ENCODE data around the gene SMYD1. TPM values are rescaled to one million over a fixed set of nuclear protein-coding genes. Genes with fewer than 3 reads are reported as not detected.
"Not testable (repeated sequence)": the region's sequence is repeated elsewhere in the genome, so short reads cannot be mapped to it uniquely, and the experiment has no call there.

SMYD1 gene
- total and polyA plus RNA-seq, 2 donors (not counting 3 experiments of a cell fraction or from before 2014, with no cell fraction given): not detected

GRCh38 chr2:88045561-88045960, 22.1 kb upstream of the SMYD1 start:
- dilution Hi-C loops (cut with MboI; ENCODE audit: extremely low pct_ligation_motif_present, low sequenced_read_pairs); H3K36me3 ChIP-seq (ENCODE audit: control insufficient read depth in 2 of 2, extremely low read depth in 1 of 2, insufficient read depth in 2 of 2, low read length in 2 of 2); FAIRE-seq; intact Hi-C loops (cut with micrococcal nuclease); H3K27me3 ChIP-seq (ENCODE audit: control insufficient read depth in 2 of 2, insufficient read depth in 2 of 2, low read length in 2 of 2); H3K9me1 ChIP-seq (replicated peaks; ENCODE audit: control insufficient read depth, extremely low read depth, insufficient read depth, low read length); H3K9ac ChIP-seq (replicated peaks; ENCODE audit: extremely low read depth, insufficient read depth, low read length); DNase-seq (ENCODE audit: low read depth, low spot score); H3K4me2 ChIP-seq (ENCODE audit: insufficient read depth, low read length); H3K4me1 ChIP-seq (ENCODE audit: control insufficient read depth, extremely low read depth, insufficient read depth, low read length); H3K79me2 ChIP-seq (ENCODE audit: control insufficient read depth, insufficient read depth, low read length); H2AFZ ChIP-seq (ENCODE audit: low read depth, low read length); POLR2A ChIA-PET; H4K20me1 ChIP-seq (replicated peaks; ENCODE audit: control insufficient read depth, extremely low read depth, insufficient read depth, low read length); H3K4me3 ChIP-seq (replicated peaks in 1 of 3; ENCODE audit: insufficient read depth in 1 of 3, low read depth in 1 of 3, low read length in 3 of 3); H3K27ac ChIP-seq (ENCODE audit: insufficient read depth, low read depth, low read length); H3K9me3 ChIP-seq (replicated peaks; ENCODE audit: control insufficient read depth, insufficient read depth, low read length); BruUV-seq (replicated peaks): not testable (repeated sequence)
- CTCF ChIA-PET: interaction anchor here (2.8 kb wide), 1 partner anchor 15 kb away, joined by 13 read pairs; no protein-coding TSS in a partner anchor

DNA sequence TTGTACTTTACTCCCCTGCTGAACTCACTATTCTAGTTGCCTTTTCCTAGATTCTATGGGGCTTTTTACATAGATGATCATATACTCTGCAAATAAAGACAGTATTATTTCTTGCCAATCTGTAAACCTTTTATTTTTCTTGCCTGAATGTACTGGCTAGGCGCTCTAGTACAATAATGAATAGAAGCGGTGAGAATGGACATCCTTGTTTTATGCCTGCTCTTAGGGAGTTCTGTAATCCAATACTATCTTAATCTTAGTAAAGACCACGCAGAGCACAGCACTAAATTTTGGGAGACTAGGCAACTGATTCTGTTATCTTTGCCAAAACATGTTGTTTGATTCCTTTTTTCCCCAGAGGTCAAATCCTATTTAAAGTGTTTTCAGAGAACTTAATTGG, 19.1 kb upstream of the SMYD1 start:
- ChIA-PET CTCF (interaction anchor here (2.3 to 4.1 kb wide), 2 partner anchors 9 to 11 kb away, joined by 4 to 20 read pairs; no protein-coding TSS in a partner anchor), POLR2A (no interaction called here)
- peaks cover 11% of the 10 kb centered on the region for H3K79me2 ChIP-seq (ENCODE audit: control insufficient read depth, insufficient read depth, low read length)
- H3K4me1 ChIP-seq (ENCODE audit: control insufficient read depth, extremely low read depth, insufficient read depth, low read length): peaks cover 6% of the 10 kb centered on the region
- no peak overlapping the region for H3K4me2 ChIP-seq (ENCODE audit: insufficient read depth, low read length)
- no peak overlapping the region for H2AFZ ChIP-seq (ENCODE audit: low read depth, low read length)
- dilution Hi-C loops (cut with MboI; ENCODE audit: extremely low pct_ligation_motif_present, low sequenced_read_pairs): no loop called here
- H3K27ac ChIP-seq (ENCODE audit: insufficient read depth, low read depth, low read length): no peak overlapping the region
- H3K9ac ChIP-seq (replicated peaks; ENCODE audit: extremely low read depth, insufficient read depth, low read length): no peak overlapping the region
- FAIRE-seq (no peak), DNase-seq (ENCODE audit: low read depth, low spot score) (no peak)
- no peaks in the 10 kb centered on the region for H4K20me1 ChIP-seq (replicated peaks; ENCODE audit: control insufficient read depth, extremely low read depth, insufficient read depth, low read length)
- no peaks in the 10 kb centered on the region for H3K36me3 ChIP-seq (ENCODE audit: control insufficient read depth in 2 of 2, extremely low read depth in 1 of 2, insufficient read depth in 2 of 2, low read length in 2 of 2)
- no TSS peak for BruUV-seq (replicated peaks)
- H3K9me1 ChIP-seq (replicated peaks; ENCODE audit: control insufficient read depth, extremely low read depth, insufficient read depth, low read length): no peaks in the 10 kb centered on the region
- no peaks in the 10 kb centered on the region for H3K9me3 ChIP-seq (replicated peaks; ENCODE audit: control insufficient read depth, insufficient read depth, low read length)
- TF ChIP-seq POLR2A (IDR thresholded peaks at IDR 0.05; ENCODE audit: low read depth, low read length) (no peak), FOS (IDR thresholded peaks at IDR 0.05; ENCODE audit: borderline replicate concordance, insufficient read depth, low read length) (no peak), JUN (IDR thresholded peaks at IDR 0.05; ENCODE audit: borderline replicate concordance, insufficient read depth, insufficient read length, low read depth) (no peak), POLR2AphosphoS5 (IDR thresholded peaks at IDR 0.05; ENCODE audit: insufficient read depth, low read depth, low read length) (no peak), EZH2 (IDR thresholded peaks at IDR 0.05; ENCODE audit: borderline replicate concordance, low read depth, low read length, severe bottlenecking) (no peak), GATA2 (IDR thresholded peaks at IDR 0.05; ENCODE audit: insufficient read depth, insufficient read length, low read depth, low read length) (no peak), MAX (IDR thresholded peaks at IDR 0.05; ENCODE audit: insufficient read depth, insufficient read length) (no peak)
- TF ChIP-seq, protein P1, sequence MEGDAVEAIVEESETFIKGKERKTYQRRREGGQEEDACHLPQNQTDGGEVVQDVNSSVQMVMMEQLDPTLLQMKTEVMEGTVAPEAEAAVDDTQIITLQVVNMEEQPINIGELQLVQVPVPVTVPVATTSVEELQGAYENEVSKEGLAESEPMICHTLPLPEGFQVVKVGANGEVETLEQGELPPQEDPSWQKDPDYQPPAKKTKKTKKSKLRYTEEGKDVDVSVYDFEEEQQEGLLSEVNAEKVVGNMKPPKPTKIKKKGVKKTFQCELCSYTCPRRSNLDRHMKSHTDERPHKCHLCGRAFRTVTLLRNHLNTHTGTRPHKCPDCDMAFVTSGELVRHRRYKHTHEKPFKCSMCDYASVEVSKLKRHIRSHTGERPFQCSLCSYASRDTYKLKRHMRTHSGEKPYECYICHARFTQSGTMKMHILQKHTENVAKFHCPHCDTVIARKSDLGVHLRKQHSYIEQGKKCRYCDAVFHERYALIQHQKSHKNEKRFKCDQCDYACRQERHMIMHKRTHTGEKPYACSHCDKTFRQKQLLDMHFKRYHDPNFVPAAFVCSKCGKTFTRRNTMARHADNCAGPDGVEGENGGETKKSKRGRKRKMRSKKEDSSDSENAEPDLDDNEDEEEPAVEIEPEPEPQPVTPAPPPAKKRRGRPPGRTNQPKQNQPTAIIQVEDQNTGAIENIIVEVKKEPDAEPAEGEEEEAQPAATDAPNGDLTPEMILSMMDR (IDR thresholded peaks at IDR 0.05; ENCODE audit: extremely low read depth in 1 of 2, insufficient read depth in 1 of 2, low read depth in 1 of 2, low read length in 2 of 2): no peak
- no peaks in the 10 kb centered on the region for H3K27me3 ChIP-seq (ENCODE audit: control insufficient read depth in 2 of 2, insufficient read depth in 2 of 2, low read length in 2 of 2)
- no peak overlapping the region for H3K4me3 ChIP-seq (replicated peaks in 1 of 3; ENCODE audit: insufficient read depth in 1 of 3, low read depth in 1 of 3, low read length in 3 of 3)
- intact Hi-C loops (cut with micrococcal nuclease): no loop called here
